Right cardiac atrium (tissue), 5 donors: ENCODE results near the gene CELF2. TPM values are rescaled to one million over a fixed set of nuclear protein-coding genes. Genes with fewer than 3 reads are reported as not detected.
A peak's percentile ranks its signal among the peaks of the same experiment; 100 is the strongest.

Source experiments
- ATAC-seq, 2 donors: fragments of 200-7000 bp; cut with Tn5 transposase; one replicate each; pipeline versions ENCODE4 v1.8.0 to v1.9.1; 2020; ENCODE audit warnings: moderate library complexity in 2 of 2, mild to moderate bottlenecking in 1 of 2
- DNase-seq, 3 donors: peaks; one replicate each; pipeline ENCODE4 v3.0.0-alpha.2; 2020
- H3K27ac ChIP-seq: one replicate; pipeline ENCODE4 v1.5.1; 2013; ENCODE audit warnings: mild to moderate bottlenecking, low read length, control low read depth, moderate library complexity
- H3K27me3 ChIP-seq: one replicate; pipeline ENCODE4 v1.6.1; 2013; ENCODE audit not compliant: control insufficient read depth, insufficient read depth
- H3K4me1 ChIP-seq: one replicate; pipeline ENCODE4 v1.6.1; 2013; ENCODE audit warnings: low read length; ENCODE audit not compliant: control insufficient read depth, insufficient read depth
- H3K4me3 ChIP-seq: one replicate; pipeline ENCODE4 v1.5.1; 2013; ENCODE audit warnings: low read length, control low read depth
- H3K9me3 ChIP-seq: one replicate; pipeline ENCODE4 v1.6.1; 2013; ENCODE audit warnings: low read length; ENCODE audit not compliant: control insufficient read depth
- WGBS: extraction: QIAGEN DNeasy Blood & Tissue Kit; methylation state at CpG from one replicate; pipeline ENCODE4 v1.1.7; 2013; 5-methylcytosine and 5-hydroxymethylcytosine counted together
- intact Hi-C, 4 donors: fragments of 100-400 bp; cut with DNase I; formaldehyde crosslinking; loops; one replicate each; pipeline versions ENCODE4 v1.11.0 to v1.14.0; 2022 to 2023
- polyA plus RNA-seq: library from polyadenylated mRNA; stranded (reverse); fragments of 200-250 nt; gene quantifications from one replicate; pipeline ENCODE4 v1.2.3, GENCODE V29; 2013
- total RNA-seq, 4 donors: library from RNA; stranded (reverse); fragmentation: NEBNext Ultra II Directional; extraction: Animal tissue kit (Norgen Biotek cat#: 25700); gene quantifications; one replicate each; pipeline ENCODE4 v1.2.1, GENCODE V29; 2021
- donor health status: healthy with polysubstance abuse.
- donor health status: DM: no; HTN: yes; CAD: no.
- donor health status: DM: no; HTN: no; CAD: no.
- donor health status: DM: no; HTN: yes; CAD: no; lungs with severe emphysema.
- donor health status: DM: yes; HTN: yes; CAD: no.

The CELF2 gene
- total and polyA plus RNA-seq, 5 donors: 19.4 to 87.0 (median 76.8) TPM

GRCh38 chr10:11197878-11198277, 180.2 kb downstream of the CELF2 start:
- no peaks in the 10 kb centered on the region for H3K9me3 ChIP-seq
- ATAC-seq: no peak
- peaks cover 15% of the 10 kb centered on the region for H3K4me1 ChIP-seq
- no peak overlapping the region for H3K4me3 ChIP-seq
- intact Hi-C loops: no loop called here
- DNase-seq: no peak
- no peak overlapping the region for H3K27ac ChIP-seq
- no peaks in the 10 kb centered on the region for H3K27me3 ChIP-seq
- WGBS: 24% methylated on average over 3 of the region's 3 CpGs

DNA sequence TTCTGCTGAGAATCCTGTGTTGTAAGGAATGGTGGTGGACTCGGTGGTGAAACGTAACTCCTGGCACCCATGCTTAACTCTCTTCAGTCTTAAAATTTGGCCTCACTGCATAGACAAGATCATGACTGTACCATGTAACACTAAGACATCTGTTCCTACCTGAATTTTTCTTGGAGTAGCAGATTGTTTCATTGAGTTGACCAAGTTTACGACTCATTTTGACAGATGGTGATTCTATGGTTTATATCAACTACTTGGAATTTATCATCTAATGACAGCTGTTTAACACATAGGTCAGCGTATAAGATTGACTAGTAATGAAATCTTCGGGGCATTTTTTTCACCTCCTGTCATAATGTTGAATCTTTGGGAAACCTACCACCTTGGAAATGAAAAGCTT, 184.2 kb downstream of the CELF2 start:
- intact Hi-C loops: no loop called here
- WGBS: 64% methylated on average over 5 of the region's 5 CpGs
- Histone ChIP-seq H3K9me3 (no peaks in the 10 kb centered on the region), H3K4me3 (no peak overlapping the region), H3K4me1 (peaks cover 9% of the 10 kb centered on the region), H3K27me3 (no peaks in the 10 kb centered on the region), H3K27ac (no peak overlapping the region)
- ATAC-seq: no peak
- DNase-seq: no peak

DNA sequence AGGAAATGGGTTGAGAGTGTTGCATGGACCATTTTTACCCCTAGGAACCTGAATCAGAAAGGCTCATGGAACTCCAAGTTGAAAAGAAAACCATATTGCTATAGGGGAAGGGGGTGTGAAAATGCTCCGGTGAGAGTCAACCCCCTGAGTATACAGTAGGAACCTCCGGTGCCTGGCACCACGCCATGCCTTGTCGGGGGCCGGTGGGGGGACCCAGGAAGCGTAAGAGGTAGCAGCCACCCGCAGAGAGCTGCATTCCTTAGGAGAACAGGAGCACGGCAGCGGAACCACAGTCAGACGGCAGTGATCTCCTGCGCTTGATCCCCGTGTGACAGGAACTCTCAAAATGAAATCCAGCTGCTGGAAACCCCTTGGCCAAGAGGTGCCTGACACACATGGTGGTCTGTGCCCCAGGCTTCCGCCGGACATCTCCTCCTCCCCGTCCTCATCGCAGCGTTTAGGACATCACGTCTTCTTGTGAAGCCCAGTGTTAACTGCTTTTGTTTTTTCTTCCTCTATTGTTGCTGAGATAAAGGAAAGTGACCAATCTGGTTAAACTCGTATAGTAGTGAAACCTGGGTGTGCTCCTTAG, 186.8 kb downstream of the CELF2 start:
- H3K27me3 ChIP-seq: no peaks in the 10 kb centered on the region
- H3K9me3 ChIP-seq: no peaks in the 10 kb centered on the region
- DNase-seq (peak in 2 of 3 donors; percentile 45 to 57), ATAC-seq (peak in 1 of 2 donors; percentile 39)
- H3K27ac ChIP-seq: no peak overlapping the region
- intact Hi-C loops: no loop called here
- H3K4me3 ChIP-seq: no peak overlapping the region
- WGBS: 52% methylated on average over 19 of the region's 19 CpGs
- peaks cover 7% of the 10 kb centered on the region for H3K4me1 ChIP-seq

DNA sequence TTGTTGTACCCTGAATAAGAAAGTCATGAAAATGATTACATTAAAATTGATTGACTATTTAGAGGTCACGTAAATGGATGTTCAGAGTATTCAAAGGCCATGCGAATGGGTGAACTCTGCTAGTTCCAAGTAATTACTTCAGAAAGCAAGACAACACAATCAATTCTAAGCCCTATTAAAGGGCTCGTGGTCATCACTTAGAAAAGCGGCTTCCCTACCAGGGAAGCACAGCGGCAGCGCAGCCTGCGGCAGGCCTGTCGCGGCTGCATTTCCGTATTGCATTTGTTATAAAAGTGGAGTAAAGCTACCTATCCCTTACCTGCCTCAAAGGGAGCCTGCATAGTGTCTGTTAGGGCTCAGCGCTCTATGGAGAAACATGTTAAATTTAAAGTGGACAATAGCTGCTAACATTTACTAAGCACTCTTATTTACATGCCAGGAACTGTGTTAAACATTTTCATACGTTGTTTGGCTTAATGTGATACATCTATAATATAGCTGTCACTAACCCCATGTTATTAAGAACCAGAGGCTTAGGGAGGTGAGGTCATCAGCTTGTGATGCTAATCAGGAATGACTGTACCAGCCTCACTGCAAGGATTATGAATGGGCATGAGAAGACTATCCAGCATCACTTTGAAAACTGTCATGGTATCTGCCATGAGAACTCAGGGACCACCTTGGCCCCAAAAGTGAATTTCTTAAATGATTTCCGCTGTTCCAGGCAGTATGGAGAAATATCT, 187.5 kb downstream of the CELF2 start:
- no peak overlapping the region for H3K27ac ChIP-seq
- intact Hi-C loops: no loop called here

GRCh38 chr10:11206676-11207559, 189.2 kb downstream of the CELF2 start:
- H3K27ac ChIP-seq: no peak overlapping the region
- H3K4me1 ChIP-seq: peaks cover 3% of the 10 kb centered on the region
- H3K4me3 ChIP-seq: no peak overlapping the region
- DNase-seq (no peak), ATAC-seq (no peak)
- no peaks in the 10 kb centered on the region for H3K9me3 ChIP-seq
- WGBS: 74% methylated on average over 14 of the region's 14 CpGs
- intact Hi-C loops: no loop called here
- no peaks in the 10 kb centered on the region for H3K27me3 ChIP-seq

More for the DNA sequence above, 187.5 kb downstream of the CELF2 start:
- Histone ChIP-seq H3K27me3 (no peaks in the 10 kb centered on the region), H3K4me1 (peaks cover 7% of the 10 kb centered on the region), H3K9me3 (no peaks in the 10 kb centered on the region), H3K4me3 (no peak overlapping the region)
- DNase-seq (no peak), ATAC-seq (no peak)
- 94% methylated on average over 13 of the region's 13 CpGs for WGBS

GRCh38 chr10:11207560-11207844, 189.8 kb downstream of the CELF2 start:
- Histone ChIP-seq H3K4me1 (peaks cover 3% of the 10 kb centered on the region), H3K27me3 (no peaks in the 10 kb centered on the region), H3K27ac (no peak overlapping the region), H3K4me3 (no peak overlapping the region), H3K9me3 (no peaks in the 10 kb centered on the region)
- intact Hi-C loops: no loop called here
- DNase-seq: no peak
- WGBS: 90% methylated on average over 15 of the region's 15 CpGs
- ATAC-seq: no peak

DNA sequence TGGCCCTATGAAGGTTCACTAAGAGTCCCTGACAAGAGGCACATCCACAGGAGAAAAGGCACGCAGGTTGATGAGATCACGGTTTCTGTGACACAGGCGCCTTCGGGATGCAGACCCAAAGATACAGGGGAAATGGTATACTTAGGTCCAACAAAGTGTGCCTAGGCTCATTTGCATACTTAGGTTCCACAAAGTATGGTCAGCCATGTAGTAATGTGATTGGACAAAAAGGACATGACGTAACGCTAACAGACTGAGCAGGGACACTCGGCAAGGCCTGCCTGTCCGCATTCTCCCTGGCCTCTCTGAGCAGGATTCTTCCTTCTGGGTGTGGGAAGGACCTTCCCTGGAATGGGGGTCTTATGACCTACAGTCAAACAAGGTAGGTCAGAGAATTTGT, 190.6 kb downstream of the CELF2 start:
- 94% methylated on average over 8 of the region's 8 CpGs for WGBS
- Histone ChIP-seq H3K27me3 (no peaks in the 10 kb centered on the region), H3K9me3 (no peaks in the 10 kb centered on the region), H3K4me1 (peaks cover 3% of the 10 kb centered on the region), H3K27ac (no peak overlapping the region), H3K4me3 (no peak overlapping the region)
- intact Hi-C loops: no loop called here
- ATAC-seq: no peak
- no peak for DNase-seq

DNA sequence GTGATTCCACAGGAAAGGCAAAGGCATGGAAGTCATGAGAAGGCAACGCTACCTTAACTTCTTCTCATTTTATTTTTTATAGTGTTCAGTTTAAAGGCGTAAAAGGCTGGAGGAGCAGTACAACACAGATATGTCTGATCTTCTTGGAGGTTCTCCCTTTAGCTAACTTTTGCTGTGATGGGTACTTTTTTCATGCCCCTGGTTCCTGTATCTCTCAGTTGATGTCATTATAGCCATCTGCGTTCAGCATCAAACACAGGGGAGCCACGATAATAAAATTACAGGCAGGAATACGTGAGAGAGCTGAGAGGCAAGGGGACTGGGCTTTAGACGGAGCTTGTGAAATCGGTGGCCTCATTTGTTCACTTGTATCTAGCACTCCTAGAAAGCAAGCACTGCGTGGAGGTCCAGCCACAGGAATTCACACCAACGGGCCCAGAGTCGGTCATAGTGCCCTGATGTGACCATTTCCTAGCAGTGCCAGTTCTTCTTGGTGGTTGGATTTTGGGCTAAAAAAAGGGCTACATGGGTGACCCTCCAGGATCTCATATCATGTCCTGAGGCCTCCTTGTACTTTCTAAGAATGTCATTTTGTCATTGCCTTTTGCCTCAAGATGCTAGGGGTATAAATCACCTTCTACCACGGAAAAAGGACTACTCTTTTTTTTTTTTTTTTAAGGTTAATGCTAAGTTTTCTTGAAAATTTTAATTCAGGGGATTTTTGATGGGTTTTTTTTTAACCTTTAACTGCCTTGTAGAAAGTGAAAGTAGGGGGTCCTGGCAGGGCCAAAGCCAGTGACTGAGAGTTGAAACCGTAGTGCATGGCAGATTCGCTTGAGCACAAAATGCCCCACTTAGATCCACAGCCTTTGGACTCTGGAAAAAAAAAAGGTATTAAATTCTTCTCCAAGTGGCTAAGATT, 191.5 kb downstream of the CELF2 start:
- DNase-seq (no peak), ATAC-seq (no peak)
- intact Hi-C loops: no loop called here
- H3K9me3 ChIP-seq: no peaks in the 10 kb centered on the region
- WGBS: 73% methylated on average over 13 of the region's 13 CpGs
- no peak overlapping the region for H3K27ac ChIP-seq
- no peaks in the 10 kb centered on the region for H3K27me3 ChIP-seq
- H3K4me1 ChIP-seq: peaks cover 6% of the 10 kb centered on the region
- H3K4me3 ChIP-seq: no peak overlapping the region

- Histone ChIP-seq H3K27ac (no peak overlapping the region), H3K9me3 (no peaks in the 10 kb centered on the region), H3K27me3 (no peaks in the 10 kb centered on the region), H3K4me1 (peaks cover 6% of the 10 kb centered on the region), H3K4me3 (no peak overlapping the region)
- 50% methylated on average over 6 of the region's 6 CpGs for WGBS
- no peak for DNase-seq
- no peak for ATAC-seq
- intact Hi-C loops: no loop called here
These were observed 192.1 kb downstream of the CELF2 start for GRCh38 chr10:11209830-11210181.

GRCh38 chr10:11210211-11210922, 192.7 kb downstream of the CELF2 start:
- DNase-seq: peak in 1 of 3 donors; percentile 49
- peaks cover 6% of the 10 kb centered on the region for H3K4me1 ChIP-seq
- no peak for ATAC-seq
- H3K4me3 ChIP-seq: no peak overlapping the region
- no peaks in the 10 kb centered on the region for H3K9me3 ChIP-seq
- no peak overlapping the region for H3K27ac ChIP-seq
- H3K27me3 ChIP-seq: no peaks in the 10 kb centered on the region
- intact Hi-C loops: no loop called here
- 64% methylated on average over 13 of the region's 13 CpGs for WGBS
